Glomerular visceral epithelial cell (primary cell): ENCODE data around the gene LMO3.

Experiments used
- DNase-seq: peaks from one replicate; pipeline ENCODE4 v3.0.0-alpha.2; 2016; ENCODE audit errors: extremely low spot score

The LMO3 gene

GRCh38 chr12:16606117-16606200 lies at the start of gene LMO3:
LMO3 (minus strand) TSS chr12:16606162; CDS start chr12:16600860, 5,302 bp downstream.
- no peak for DNase-seq

- DNase-seq = no peak
Observed at GRCh38 chr12:16636435-16637055, 30.6 kb upstream of the LMO3 start.

- DNase-seq = no peak
Observed at GRCh38 chr12:16634786-16635185, 28.8 kb upstream of the LMO3 start.

- DNase-seq = no peak
Observed at GRCh38 chr12:16626991-16627390, 21.0 kb upstream of the LMO3 start.

GRCh38 chr12:16622338-16622737 lies 16.4 kb upstream of the LMO3 start:
- DNase-seq = no peak

GRCh38 chr12:16619537-16619936 lies 13.6 kb upstream of the LMO3 start:
- DNase-seq = no peak

- no peak for DNase-seq
Observed at GRCh38 chr12:16618256-16618655, 12.3 kb upstream of the LMO3 start.

GRCh38 chr12:16613199-16613598 lies 7.2 kb upstream of the LMO3 start:
- no peak for DNase-seq

GRCh38 chr12:16612647-16613046 lies 6.7 kb upstream of the LMO3 start:
- DNase-seq = no peak

- DNase-seq = no peak
Observed at GRCh38 chr12:16611146-16611545, 5.2 kb upstream of the LMO3 start.

GRCh38 chr12:16610743-16611142 lies 4.8 kb upstream of the LMO3 start:
- no peak for DNase-seq

GRCh38 chr12:16610001-16610585 lies 4.1 kb upstream of the LMO3 start:
- DNase-seq = no peak

- DNase-seq = no peak
Observed at GRCh38 chr12:16608946-16609539, 3.1 kb upstream of the LMO3 start.

GRCh38 chr12:16607906-16608775 lies 2.2 kb upstream of the LMO3 start:
- no peak for DNase-seq

- DNase-seq = no peak
Observed at GRCh38 chr12:16606991-16607390, 1.0 kb upstream of the LMO3 start.

- peak; percentile 43 for DNase-seq
Observed at GRCh38 chr12:16606201-16606849, 363 bp upstream of the LMO3 start.

GRCh38 chr12:16605642-16606116 lies 283 bp downstream of the LMO3 start:
- DNase-seq = peak; percentile 14

- no peak for DNase-seq
Observed at GRCh38 chr12:16604596-16605252, 1.2 kb downstream of the LMO3 start.

GRCh38 chr12:16603916-16604575 lies 1.9 kb downstream of the LMO3 start:
- no peak for DNase-seq

- DNase-seq = no peak
Observed at GRCh38 chr12:16603260-16603915, 2.6 kb downstream of the LMO3 start.

- DNase-seq = no peak
Observed at GRCh38 chr12:16602412-16602811, 3.5 kb downstream of the LMO3 start.
